LNCAP (cell line): ENCODE measurements around the gene KCNC1.

Source experiments
- CTCF ChIP-seq: fragments of 450-650 bp; IDR thresholded peaks from 2 replicates; pipeline ENCODE4 v1.5.1; 2017; ENCODE audit warnings: mild to moderate bottlenecking

Gene KCNC1

DNA sequence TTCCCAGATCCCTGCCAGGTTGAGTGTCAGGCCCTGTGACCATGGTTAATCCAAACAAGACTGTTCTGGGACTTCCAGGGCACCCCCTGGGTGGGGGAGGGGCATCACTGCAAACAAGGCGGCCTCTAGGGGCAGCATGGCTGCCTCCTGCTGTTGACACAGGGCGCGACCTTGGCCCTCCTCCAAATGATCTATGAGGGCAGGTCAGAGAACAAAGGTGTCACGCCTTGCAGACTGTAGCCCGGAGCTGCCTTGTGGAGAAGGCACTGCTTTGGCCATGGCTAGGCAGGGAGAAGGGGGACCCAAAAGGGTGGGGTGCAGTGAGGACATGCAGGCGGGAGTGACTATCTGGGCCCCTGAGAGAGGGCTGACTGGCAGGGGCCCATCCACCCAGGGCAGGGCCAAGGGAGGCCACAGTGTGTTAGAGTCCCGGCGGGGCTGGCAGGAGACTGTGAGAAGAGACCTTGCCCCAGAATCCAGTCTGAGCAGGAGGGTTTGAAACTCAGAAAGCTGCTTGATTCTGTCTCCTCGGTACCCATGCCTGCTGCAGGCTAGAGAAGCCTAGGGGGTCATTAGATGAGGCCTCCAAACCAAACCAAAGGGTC, 35.6 kb downstream of the KCNC1 start:
- peak; percentile 47 for TF ChIP-seq CTCF

DNA sequence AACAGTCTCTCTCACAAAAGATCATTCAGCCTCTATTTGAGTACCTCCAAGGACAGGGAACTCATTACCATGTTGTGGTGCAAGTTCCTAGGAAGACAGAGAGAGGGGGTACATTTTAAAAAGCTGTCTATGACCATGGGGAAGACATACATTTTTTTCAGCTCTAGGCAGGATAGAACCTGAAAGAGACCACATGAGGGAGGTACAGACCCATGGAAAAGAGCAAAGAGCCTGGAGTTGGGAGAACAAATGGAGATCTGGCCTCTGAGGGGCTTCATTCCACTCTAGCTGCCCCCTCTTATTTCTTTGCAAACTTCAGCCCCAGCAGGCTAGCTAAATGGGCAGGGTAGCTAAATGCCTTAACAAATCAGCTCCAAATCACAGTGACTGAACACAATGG, 36.3 kb downstream of the KCNC1 start:
- TF ChIP-seq CTCF = no peak

DNA sequence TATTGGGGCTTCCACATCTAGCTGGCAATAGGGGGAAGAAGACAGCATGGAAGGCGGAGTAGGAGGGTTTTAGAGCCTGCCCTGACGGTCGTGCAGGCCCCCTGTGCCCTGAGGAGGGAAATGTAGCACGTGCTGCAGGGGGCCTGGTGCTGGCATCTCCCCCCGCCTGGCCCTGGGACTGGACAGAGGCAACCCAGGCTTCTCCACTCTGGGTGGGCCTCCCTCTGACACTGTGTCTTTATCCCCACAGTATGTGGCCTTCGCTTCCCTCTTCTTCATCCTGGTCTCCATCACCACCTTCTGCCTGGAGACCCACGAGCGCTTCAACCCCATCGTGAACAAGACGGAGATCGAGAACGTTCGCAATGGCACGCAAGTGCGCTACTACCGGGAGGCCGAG, 36.8 kb downstream of the KCNC1 start:
- no peak for TF ChIP-seq CTCF

- no peak for TF ChIP-seq CTCF
These were observed 37.3 kb downstream of the KCNC1 start for GRCh38 chr11:17771841-17772401.

- TF ChIP-seq CTCF = no peak
These were observed 38.4 kb downstream of the KCNC1 start for GRCh38 chr11:17772704-17773600.

DNA sequence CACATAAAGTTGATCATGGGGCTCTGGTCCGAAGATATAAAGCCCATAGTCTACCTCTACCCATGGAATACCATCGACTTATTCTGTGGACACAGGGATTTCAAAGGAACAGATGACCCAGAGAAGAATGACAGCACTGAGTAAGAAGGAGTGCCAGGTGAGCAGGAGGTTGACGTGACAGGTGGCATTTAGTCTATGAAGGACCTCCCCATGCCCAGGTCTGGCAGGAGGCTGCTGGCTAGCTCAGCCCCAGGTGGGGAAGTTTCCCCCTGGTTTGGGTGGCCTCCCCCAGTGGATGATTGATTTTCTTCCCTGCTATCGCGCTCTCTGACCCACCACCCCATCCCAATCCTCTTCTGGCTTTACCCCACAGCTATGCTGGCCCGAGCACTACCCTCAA, 39.1 kb downstream of the KCNC1 start:
- TF ChIP-seq CTCF = no peak

DNA sequence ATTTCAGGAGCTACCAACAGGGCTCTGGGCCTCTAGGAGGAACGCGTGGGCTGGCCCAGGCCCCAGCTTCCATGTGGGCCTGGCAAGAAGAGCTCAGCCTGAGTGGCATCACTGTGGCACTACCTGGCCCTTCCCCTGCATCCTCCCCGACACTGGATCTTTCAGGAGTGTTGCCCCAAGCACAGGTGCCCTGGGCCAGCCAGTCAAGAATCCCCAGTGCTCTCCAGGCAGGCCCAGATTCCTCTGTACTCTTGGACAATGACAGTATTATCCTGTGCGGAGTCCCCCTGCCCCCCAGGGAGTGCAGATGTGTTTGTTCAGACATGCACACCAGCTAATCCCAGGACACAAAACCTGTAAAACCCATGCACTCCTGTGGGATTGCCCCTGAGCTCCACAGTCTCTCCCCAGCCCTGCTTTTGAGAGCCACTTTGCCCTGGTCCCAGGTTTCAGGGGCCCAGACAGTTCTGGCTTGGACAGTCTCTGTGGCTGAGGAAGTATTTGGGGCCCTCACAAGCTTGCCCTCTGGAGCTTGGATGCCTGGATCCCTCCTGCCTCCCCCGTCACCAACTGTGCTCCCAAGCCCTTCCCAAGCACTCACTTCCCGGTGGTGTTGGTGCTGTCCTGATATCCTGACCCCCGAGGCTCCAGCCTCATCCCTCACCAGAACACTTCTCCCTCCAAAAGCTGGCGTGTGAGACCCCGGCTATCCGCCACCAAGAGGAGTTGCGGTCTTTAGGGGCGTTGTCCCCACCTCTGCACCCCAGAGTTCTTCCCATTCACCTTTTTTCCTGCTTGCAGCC, 39.9 kb downstream of the KCNC1 start:
- no peak for TF ChIP-seq CTCF
